HUDEP-2 (cell line): ENCODE results near the gene SLC8B1.

Source experiments
- DNase-seq, 76 experiments: peaks; one replicate each; lab custom pipeline; 2025; ENCODE audit not compliant: unreplicated experiment in 76 of 76; lab: John Stamatoyannopoulos, UW

SLC8B1 gene

DNA sequence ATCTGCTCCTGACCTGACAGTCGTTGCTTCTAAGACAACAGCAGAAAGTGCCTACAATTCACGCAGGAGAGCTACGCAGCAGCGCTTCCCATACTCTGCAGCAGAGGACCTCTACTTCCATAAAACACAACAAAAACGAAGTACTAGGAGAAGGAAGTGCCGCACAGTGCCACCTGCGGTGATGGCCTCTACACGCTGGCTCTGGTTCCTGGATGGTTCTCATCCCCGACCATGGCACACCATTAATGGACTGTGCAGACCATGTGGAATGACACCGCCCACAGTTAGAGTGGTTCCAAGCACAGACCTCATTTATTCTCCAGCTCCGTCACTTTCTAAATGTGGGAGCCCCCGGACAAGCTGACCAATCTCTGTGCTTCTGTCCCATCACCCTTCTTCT lies 85.4 kb downstream of the SLC8B1 start:
- no peak for DNase-seq

DNA sequence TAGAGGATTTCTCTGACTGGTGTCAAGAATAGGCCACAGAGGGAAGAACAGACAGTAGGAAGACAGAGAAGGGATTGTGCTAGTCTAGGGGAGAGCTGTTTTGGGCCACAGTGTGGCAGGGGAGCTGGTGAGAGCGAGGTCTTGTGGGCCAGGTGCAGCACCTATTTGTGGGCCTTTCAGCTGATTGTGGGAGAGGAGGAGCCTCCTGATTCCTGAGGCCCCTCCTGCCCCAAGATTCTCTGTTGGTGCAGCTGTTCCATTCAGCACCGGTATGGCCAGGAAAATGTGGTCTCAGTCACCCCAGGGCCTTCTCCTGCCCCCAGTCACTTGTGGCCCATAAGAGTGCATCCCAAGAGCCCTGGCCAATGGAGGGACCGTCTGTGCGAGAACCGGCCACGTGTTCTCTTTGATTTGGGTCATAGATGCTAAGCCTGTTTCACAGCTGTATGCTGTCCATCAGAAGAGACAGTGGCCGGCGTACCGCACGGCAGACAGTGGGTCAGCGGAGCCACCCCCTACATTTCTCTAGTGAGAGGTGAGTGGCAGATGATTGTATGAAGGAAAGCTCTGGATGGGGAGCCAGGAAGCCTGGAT lies 86.0 kb downstream of the SLC8B1 start:
- DNase-seq = no peak
